ENCODE data around the gene NOL9.

DNA sequence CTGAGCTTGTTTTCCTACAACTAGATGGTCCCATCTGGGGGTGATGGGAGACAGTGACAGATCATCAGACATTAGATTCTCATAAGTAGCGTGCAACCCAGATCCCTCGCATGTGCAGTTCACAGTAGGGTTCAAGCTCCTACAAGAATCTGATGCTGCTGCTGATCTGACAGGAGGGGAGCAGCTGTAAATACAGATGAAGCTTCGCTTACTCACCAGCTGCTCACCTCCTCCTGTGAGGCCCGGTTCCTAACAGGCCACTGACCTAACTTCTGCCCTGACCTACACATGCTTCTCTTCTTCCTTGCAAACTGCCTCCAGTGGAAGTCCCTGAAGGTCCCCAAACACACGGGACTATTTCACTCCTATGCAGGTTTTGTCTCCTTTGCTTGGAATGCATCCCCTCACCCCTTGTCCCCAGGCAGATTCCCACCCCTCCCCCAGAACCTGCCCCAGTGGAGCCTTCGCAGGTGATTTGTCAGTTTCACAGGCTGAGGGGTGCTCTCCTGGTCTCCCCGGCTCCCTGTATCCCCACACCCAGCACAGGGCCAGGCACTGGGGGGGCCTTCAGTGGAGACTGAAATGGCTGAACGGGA lies 19.8 kb upstream of the NOL9 start:
- no peak for TF ChIP-seq EZH2 (IDR thresholded peaks at IDR 0.05; ENCODE audit: borderline replicate concordance, low read length)
- TF ChIP-seq, protein P1, sequence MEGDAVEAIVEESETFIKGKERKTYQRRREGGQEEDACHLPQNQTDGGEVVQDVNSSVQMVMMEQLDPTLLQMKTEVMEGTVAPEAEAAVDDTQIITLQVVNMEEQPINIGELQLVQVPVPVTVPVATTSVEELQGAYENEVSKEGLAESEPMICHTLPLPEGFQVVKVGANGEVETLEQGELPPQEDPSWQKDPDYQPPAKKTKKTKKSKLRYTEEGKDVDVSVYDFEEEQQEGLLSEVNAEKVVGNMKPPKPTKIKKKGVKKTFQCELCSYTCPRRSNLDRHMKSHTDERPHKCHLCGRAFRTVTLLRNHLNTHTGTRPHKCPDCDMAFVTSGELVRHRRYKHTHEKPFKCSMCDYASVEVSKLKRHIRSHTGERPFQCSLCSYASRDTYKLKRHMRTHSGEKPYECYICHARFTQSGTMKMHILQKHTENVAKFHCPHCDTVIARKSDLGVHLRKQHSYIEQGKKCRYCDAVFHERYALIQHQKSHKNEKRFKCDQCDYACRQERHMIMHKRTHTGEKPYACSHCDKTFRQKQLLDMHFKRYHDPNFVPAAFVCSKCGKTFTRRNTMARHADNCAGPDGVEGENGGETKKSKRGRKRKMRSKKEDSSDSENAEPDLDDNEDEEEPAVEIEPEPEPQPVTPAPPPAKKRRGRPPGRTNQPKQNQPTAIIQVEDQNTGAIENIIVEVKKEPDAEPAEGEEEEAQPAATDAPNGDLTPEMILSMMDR (IDR thresholded peaks at IDR 0.05; ENCODE audit: low read length), result no peak

Data from OCI-LY1 (cell line).